ENCODE results near the gene SRXN1.

SRXN1 gene

DNA sequence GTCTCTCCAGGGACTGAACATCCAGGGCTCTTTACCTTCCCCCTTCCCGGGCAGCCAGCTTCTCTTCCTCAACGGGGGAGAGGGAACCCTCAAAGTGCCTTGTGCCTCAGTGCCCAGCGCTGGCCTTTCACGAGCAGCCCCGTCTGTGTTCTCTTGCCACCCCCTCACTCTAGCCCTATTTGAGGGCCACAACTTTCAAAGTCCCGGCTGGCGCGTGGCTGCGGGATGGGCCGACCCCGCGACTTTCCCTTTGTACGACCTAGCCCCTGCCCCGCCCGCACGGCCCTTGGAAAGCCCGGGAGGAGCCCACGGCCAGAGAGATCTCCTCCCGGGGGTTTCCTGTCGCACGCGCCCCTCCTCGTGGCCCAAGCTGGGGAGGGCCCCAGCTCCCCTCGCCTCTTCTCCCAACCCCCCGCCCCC, 22.0 kb upstream of the SRXN1 start:
- DNase-seq: peak; percentile 31

DNA sequence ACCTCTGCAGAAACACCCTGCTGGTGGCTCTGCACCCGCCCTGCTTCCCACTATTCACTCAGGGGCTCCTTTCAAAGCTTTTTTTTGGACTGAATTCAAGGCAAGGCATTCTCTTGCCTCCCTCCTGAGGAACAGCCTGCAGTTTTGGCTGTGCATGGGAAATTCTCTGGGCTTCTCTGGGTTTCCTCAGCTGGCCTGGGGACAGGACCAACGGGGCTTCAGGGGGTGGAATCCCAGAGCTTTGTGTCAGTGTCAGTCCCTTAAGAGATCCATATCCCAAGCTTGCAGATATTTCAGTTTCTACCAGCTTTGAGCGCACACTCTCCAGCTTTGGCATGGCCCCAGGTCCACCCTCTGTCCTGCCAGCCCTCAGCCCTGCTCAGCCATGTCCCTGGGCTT, 20.6 kb upstream of the SRXN1 start:
- DNase-seq: no peak

DNA sequence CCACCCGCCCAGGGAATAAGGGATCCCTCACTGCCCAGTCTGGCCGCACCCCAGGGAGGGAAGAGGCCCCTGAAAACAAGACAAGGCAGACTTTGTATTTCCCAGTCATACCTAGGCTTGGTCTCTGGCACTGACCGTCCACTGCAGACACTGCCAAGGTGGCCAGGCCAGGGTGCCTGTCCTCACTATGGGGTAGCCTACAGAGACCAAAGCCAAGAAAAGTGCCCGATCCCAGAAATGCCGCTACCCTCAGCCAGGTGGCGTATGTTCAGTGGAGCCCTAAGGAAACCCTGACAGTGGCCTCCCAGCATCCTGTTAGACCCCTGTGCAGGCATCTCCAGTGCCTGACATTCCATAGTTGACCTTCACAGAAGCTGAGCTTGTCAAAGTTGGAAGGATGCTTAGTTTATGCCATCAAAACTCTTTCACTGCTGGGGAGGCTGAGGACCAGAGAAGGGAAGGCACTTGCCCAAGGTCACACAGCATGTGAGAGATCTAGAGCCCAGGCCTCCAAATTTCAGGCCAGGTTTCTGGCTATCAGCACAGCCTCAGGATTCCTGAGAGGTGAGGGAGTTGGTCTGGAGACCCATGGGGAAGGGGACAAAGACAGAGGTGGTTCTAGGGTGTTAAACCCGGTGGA, 20.1 kb upstream of the SRXN1 start:
- DNase-seq: peak; percentile 6

DNA sequence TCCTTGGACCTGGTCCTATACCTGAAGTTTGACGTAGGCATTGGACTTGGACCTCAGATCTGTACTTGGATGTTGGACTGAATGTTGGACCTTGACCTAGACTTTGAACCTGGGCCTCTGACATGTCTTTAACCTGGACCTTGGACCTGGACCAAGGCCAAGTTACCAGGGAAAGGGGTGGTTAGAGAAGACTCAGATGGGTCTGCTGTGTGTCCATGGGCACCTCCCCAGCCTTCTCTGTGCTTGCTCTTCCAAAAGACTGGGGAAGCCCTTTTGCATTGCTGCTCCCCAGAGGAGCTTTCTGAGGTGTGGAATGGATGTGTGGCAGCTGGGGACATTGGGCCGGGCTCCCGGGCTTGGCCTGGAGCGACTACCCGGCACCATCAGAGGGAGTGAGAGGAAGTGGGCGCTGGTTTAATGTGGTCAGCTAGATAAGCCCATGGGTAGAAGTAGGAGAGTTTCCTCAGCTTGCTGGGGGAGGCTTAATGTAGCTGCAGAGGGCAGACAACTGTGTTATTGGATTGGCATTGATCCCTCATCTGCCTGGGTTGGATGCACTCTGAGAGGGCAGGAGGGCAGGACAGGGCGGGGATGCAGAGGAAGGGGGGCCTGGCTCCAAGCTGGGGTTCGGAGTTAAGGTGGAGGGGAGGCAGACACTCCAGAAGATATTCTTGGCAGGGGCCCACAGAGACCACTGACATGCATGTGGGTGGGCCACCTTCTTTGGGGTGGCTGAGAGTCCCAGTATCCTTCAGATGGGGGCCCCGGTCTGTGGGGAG, 18.4 kb upstream of the SRXN1 start:
- no peak for DNase-seq

DNA sequence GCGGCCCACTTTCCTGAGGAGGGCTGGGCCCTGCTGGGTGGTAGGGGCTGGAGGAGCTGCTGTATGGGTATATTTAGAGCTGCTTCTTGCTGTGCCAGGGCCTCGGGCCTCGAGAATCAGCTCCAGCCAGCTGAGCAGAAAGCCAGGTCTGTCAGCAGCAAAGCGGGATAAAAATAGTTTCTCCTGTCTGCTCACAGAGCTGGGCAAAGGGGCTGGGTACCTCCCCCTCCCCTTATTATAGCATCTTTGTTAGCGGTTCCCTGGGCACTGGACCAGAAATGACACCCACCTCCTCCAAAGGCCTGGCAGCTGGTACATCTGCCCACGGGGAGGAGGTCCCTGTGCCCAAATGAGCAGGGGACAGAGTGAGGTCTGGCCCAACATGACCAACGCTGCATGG, 16.6 kb upstream of the SRXN1 start:
- no peak for DNase-seq

DNA sequence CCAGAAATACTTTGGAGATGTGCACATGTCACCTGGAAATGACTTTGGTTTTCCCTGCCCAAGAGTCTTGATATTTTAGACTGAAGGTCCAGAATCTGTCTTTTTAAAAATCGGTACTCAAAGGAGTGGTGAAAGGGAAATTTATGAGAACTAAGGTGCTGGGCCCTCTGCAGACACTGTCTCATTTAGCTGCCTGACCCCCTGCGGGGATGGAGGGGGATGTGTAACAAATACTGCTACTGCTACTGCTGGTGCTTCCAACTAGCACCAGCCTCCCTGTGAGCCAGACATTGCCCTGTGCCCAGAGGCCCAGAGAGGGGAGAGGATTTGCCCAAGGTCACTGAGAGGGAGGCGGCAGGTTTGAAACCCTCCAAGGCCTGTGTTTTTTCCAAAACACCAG, 15.6 kb upstream of the SRXN1 start:
- peak; percentile 6 for DNase-seq

DNA sequence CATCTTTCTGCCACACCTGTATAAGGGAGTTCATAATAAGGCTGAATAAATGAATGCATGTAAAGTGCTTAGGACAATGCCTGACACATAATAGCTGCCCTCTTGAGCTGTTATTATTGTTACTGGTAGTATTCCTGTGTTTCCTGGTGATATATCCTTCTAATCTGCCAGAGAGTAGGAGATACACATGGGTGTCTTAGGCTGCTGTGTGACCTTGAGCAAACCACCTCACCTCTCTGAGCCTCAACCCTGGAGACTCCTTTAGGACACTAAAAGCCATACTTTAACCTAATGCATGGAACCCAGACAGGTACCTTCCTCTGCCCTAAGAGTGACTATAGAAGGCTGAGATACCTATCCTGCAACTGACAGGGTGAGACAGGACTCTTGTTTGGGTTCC, 15.1 kb upstream of the SRXN1 start:
- no peak for DNase-seq

DNA sequence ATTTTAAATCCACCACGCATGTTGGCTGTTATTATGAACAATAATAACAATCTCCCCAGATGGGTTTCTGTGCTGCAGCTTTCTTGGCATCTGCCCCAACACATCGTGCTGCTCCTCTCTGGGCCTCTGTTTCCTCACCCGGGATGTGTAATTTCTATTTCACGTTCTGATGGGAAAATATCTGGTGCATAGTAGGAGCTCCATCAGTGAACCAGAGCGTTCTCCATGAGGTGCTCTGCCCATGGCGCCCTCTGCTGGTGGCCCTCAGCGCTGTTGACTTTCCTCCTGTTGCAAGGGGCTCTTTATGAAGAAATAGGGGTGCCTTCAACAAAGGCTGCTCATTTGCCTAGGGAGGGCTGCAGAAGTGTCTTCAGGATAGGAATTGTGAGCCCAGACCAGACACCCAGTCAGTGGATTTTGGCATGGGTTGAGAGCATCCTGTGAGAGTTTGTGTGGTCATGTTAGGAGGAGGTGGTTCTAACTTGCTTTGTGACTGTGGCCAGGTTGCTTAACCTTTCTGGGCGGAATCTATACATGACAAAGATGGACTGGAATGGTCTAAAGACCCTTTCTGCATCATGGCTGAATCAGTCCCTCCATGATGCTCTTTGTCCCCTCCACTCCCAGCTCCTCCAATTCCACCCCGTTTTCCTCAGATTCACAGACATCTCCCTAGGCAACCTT, 14.5 kb upstream of the SRXN1 start:
- DNase-seq: peak; percentile 34

DNA sequence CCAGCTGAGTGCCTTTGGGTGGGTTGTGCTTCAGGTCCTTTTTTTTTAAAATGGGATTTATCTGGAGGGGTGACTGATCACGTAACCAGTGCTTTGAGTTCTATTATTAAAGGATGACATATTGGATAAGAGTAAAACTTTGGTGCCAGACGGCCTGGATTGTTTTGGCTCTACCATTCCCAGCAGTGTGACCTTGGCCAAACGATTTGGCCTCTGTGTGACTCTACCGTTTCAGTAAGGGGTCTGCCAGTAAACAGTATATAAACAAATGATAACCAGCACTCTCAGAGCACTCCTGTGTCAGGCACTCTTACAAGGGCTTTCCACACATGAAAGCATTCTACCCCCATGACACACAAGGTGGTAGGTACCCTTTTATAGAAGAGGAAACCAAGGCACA, 13.9 kb upstream of the SRXN1 start:
- DNase-seq: no peak

DNA sequence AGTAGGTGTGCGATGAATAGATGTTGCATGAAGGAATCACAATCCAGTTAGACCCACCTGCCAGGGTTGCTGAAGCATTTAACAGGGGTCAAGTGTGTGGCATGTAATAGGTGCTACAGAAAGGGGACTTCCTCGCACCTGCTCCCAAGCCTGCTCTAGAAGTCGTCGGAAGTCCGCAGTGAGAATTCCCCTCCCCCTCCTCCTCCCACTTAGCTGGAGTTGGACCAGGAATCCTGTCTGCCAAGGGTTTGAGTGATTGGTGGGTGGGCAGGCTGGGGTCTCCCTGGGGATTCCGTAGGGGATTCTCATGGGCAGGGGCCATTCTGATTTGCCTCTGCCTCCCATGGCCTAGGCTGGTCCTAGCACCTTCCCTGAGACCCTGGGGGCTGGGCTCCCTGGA, 12.3 kb upstream of the SRXN1 start:
- DNase-seq: peak; percentile 10

DNA sequence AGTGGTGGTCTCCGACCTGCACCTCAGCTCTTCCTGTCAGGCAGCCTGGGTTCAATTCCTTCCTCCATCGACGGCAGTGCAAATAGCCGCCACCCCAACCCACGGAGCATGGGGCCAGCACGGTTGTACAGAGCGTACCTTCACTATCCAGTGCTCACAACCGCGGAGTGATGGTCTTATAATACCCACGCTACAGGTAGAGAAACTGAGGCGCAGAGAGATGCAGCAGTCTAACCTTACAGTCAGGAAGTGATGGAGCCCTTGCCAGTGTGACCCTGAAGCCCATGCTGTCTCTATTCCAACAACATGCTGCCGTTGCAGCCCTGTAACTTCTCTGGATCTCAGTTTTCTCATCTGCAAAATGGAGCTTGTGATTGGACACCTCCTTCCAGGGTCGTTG, 11.6 kb upstream of the SRXN1 start:
- no peak for DNase-seq

DNA sequence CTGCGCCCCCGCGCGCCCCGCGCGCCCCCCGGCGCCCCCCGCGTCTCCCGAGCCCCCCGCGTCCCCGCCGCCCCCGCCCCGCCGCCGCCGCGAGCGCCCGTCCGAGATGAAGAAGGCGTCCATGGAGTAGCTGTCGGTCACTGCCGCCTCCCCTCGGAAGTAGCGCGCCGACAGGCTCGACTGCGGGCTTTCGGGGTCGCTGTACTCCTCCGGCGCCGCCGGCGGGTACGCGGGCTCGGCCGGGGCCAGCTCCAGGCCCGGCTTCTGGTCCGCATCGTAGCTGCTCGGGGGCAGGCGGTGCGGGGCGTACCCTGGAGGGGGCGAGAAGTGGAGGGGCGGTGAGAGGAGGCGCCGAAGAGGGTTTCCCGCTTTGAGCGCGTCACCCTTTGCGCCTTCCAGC, 11.2 kb upstream of the SRXN1 start:
- no peak for DNase-seq

DNA sequence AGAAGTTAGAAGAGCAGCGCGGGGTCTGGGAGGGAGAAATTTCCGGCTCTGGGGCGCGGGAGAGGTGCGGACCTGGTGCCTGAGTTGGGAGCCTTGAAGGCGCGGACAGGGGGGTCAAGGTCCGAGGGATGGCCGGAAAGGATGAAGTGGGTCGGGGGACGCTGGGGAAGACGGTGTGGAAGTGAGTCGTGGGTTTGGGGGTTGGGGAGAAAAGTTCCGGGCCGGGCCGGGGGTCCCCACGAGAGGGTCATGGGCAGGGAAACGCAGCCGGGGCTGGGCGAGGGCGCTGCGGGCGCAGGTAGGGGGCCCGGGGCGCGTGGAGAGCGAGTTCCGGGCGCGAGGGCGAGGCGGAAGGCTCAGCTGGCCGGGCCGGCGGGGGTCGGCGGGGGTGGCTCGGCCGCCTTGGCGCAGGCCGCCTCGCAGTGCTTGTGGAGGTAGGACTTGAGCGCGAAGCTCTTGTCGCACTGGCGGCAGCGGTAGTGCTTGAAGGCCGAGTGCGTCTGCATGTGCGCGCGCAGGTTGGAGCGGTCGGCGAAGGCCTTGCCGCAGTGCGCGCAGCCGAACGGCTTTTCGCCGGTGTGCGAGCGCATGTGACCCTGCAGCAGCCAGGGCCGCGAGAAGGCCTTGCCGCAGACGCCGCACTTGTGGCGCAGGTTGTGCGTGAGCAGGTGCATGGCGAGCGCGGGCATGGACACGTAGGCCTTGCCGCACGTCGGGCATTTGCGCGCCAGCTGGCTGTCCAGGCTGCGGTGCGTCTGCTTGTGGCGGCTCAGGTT, 10.5 kb upstream of the SRXN1 start:
- no peak for DNase-seq

DNA sequence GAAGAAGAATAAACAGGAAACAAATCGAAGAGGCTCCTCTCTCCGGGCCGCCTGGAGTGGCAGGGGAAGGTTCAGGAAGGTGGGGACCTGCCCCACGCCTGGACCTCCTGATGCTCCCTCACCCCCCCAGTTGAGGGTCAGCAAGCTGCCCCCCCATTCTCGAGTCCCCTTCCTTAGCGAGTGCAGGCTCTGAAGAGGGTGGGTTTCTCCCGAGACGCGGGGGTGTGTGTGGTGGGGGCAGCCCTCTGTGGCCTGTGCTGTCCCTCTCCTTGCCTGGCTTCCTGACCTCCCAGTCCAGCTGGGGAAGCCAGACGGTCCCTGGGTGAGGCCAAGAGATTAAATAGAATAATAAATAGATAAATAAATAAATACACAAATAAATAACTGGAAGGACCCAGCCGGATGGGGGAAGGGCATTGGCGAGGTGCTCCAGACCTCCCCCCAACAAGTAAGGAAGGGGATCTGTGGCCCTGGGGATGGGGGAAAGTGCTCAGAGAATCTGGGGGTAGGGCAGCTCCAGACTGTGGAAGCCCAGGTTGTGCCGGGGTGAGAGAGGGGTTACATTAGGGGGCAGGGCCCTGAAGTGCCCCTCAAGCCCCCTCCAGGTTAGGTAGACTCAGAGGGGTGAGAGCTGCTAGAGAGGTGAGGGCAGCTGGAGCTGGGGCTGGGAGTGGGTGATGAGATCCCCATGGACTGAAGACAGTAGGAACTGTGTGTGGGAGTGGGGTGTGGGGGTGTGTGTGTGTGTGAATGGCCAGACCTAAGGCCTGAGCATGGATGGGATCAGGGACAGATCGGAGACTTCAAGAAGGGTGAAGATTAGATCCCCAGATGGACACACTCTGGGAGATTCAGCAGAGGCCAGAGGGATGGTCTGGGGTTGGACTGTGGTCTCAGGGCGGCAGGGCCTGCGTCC, 9.5 kb upstream of the SRXN1 start:
- DNase-seq: no peak

DNA sequence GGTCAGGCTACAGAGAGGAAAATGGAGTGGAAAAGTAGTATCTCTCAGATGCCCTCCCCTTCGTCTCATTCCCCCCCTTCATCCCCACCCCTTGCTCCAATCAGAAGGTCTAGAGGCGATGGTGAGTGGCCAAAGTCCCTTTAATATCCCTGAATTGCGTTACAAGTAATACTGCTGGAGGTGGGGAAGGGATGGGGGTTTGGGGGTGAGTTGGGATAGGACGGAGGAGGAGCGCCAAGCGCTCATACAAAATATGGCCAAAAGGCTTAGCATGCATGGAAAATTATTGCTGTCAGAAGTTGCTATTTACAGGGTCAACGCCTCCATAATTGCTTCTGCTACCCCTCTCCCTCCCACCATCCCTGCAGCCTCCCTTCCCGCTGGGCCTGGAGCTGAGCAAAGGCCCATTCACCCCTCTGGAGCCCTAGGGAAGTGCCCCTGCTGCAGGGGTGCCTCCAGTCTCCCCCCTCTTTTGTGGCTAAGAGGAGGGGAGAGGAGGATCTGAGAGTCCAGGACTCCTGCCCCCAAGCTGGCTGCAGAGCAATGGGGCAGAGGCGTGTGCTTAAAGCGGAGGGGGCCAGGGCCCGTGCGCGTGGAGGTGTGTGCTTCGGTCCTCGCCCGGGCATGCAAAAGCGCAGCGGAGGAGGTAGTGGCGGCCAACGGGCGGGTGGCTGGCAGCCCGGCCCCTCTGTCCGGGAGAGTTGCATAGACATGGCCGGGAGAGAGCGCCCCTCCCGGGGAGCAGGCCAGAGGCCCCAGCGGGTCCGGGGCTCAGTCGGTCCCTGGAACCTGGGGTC, 8.7 kb upstream of the SRXN1 start:
- no peak for DNase-seq

DNA sequence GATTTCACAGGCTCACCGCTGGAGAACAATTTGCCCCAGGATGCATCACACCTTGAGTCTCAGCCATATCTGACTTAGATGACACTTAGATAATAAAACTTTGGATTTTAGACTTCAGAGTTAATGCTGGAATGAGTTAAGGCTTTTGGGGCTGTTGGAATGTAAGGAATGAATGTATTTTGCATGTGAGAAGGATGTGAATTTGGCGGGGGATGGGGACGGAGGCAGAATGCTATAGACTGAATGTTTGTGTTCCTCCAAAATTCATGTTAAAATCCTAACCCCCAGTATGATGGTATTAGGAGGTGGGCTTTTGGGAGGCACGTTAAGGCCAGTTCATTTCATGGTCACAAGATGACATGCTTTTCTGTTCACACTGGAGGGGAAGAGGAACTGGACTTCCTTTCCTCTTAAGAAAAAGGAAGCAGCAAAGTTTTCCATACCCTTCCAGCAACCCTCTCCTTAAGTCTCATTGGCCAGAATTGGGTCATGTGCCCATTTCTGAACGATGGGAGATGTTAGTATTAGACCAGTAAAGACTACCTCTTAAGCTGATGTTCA, 5.8 kb upstream of the SRXN1 start:
- DNase-seq: no peak

DNA sequence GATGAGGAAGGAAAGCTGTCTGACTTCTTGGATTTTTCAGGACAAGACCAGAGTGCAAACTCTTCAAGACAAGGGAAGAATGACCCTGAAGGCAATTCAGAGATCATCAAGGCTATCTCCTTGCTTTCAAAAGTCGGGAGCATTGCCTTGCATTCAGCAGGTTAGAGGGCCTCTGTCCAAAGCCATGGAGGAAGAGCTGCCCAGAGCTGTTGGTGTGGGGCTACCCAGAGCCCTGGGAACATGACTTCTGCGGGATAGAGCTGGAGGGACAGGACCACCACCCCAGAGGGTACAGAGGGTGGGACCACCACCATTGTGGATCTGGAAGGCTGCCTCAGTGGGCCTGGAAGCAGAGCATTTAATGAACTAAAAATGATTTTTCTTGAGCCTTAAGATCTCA, 5.2 kb upstream of the SRXN1 start:
- no peak for DNase-seq

DNA sequence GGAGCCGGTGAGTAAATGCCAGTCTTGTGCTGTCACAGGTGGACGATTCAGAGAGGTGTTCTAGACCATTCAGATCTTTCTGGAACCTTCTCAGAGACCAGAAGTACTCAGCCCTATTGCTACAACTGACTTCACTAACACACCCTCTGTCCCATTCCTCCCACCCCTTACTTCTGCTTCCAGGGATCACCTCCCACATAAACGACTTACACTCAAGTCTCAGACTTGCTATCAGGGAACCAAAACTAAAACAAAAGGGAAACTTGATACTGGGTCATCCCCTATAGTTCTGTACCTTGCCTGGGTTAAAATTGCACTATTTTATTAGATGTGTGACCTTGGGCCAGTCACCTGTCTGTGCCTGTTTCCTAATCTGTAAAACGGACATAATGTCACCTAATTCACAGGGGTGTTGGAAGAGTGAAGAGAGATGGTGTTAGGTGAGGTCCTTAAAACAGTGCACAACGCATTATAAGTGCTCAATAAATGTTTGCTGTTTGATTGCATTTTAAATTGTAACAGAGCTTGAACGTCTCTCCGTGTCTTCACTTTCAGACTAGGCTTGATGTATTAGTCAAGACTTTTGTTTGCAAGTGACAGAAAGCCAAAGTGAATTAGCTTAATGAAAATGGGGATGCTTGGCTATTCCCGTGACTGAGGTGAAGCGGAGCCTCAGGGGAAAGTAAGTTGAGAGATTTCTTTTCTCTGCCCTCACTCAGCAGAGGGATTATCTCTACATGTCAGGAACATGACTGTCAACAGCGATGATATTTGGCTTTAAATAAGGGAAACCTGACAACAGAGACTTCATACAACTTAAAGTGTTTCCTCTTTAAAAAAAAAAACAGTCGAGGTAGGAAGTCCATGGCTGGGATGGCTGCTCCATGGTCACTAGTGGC, 3.0 kb upstream of the SRXN1 start:
- no peak for DNase-seq

DNA sequence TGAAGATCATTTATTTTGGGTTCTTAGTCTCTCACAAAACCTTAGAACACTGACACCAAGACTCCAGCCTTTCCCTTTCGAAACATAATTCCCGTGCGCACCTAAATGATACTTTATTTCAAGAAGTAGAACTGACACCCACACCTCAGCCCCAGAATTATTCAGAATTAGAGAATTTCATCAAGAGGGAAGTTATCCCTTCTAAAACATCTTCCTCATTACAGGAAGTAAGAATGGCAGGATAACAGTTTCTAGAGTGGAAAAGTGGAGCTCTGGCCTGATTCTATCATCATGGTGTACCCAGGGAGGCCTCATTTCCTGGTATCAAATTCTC, 1.4 kb upstream of the SRXN1 start:
- no peak for DNase-seq
